Activated CD8-positive, alpha-beta T cell treated with anti-CD3 and anti-CD28 coated beads for 36 hours (primary cell): ENCODE measurements around the gene TTC39C. TPM values are rescaled to one million over a fixed set of nuclear protein-coding genes. Genes with fewer than 3 reads are reported as not detected.
"Not testable (repeated sequence)": the region's sequence is repeated elsewhere in the genome, so short reads cannot be mapped to it uniquely, and the experiment has no call there.

Experiments used
- ATAC-seq: fragments of 200-7000 bp; cut with Tn5 transposase; one replicate; pipeline ENCODE4 v1.10.0; 2021; ENCODE audit warnings: mild to moderate bottlenecking, moderate library complexity
- CTCF ChIA-PET: fragments of 350-600 bp; sonication (Branson Sonifier 250); formaldehyde crosslinking; loops from one replicate; lab custom pipeline; 2021; ENCODE audit warnings: antibody characterized with exemption; lab: Charles Lee
- POLR2A ChIA-PET: fragments of 350-600 bp; sonication (Branson Sonifier 250); formaldehyde crosslinking; loops from one replicate; lab custom pipeline; 2021; ENCODE audit warnings: antibody characterized with exemption; lab: Charles Lee
- DNase-seq: peaks from one replicate; pipeline ENCODE4 v3.0.0-alpha.2; 2020
- H3K27ac Mint-ChIP-seq: one replicate; pipeline ENCODE4 v1.8.0; 2021; ENCODE audit warnings: mild to moderate bottlenecking, mixed read lengths
- H3K27me3 Mint-ChIP-seq: one replicate; pipeline ENCODE4 v1.8.0; 2021; ENCODE audit warnings: mixed read lengths
- H3K36me3 Mint-ChIP-seq: one replicate; pipeline ENCODE4 v1.8.0; 2021; ENCODE audit warnings: low read depth, mixed read lengths
- H3K4me1 Mint-ChIP-seq: one replicate; pipeline ENCODE4 v1.8.0; 2021; ENCODE audit warnings: low read depth, mixed read lengths
- H3K4me3 Mint-ChIP-seq: one replicate; pipeline ENCODE4 v1.8.0; 2021; ENCODE audit warnings: mild to moderate bottlenecking, moderate library complexity, mixed read lengths
- H3K9me3 Mint-ChIP-seq: one replicate; pipeline ENCODE4 v1.8.0; 2021; ENCODE audit warnings: mixed read lengths
- CTCF ChIP-seq: fragments of 200-600 bp; IDR thresholded peaks from one replicate; pipeline ENCODE4 v1.8.0; 2022; ENCODE audit warnings: antibody characterized with exemption, mild to moderate bottlenecking
- intact Hi-C: fragments of 100-400 bp; cut with micrococcal nuclease; formaldehyde crosslinking; loops from one replicate; pipeline ENCODE4 v1.10.0; 2022
- total RNA-seq, 2 experiments: library from RNA; stranded (reverse); gene quantifications; one replicate each; pipeline ENCODE4 v1.2.3, GENCODE V29; 2021

The TTC39C gene
- total RNA-seq, 2 experiments from 2014 or later: 37.9 to 43.0 TPM

- ChIA-PET POLR2A (interaction anchor here (0.8 to 1.0 kb wide), 2 partner anchors 13 to 42 kb away, joined by 3 read pairs; no protein-coding TSS in a partner anchor), CTCF (interaction anchor here (1.3 kb wide), 1 partner anchor 93 kb away, joined by 3 read pairs; no protein-coding TSS in a partner anchor)
- Mint-ChIP-seq H3K4me3 (no peak overlapping the region), H3K4me1 (peaks cover 73% of the 10 kb centered on the region), H3K36me3 (peaks cover 12% of the 10 kb centered on the region), H3K27me3 (no peaks in the 10 kb centered on the region), H3K9me3 (peaks cover 5% of the 10 kb centered on the region), H3K27ac (peak overlapping the region; percentile 82)
- ATAC-seq: no peak
- intact Hi-C loops: no loop called here
- no peak for TF ChIP-seq CTCF
- DNase-seq: no peak
These were observed 42.0 kb downstream of the TTC39C start for GRCh38 chr18:24056506-24056905.

GRCh38 chr18:24057804-24058203 lies 43.2 kb downstream of the TTC39C start:
- ATAC-seq (no peak), DNase-seq (no peak)
- POLR2A ChIA-PET: no interaction called here
- H3K27ac Mint-ChIP-seq: no peak overlapping the region
- no peak for TF ChIP-seq CTCF
- H3K9me3 Mint-ChIP-seq: peaks cover 5% of the 10 kb centered on the region
- H3K27me3 Mint-ChIP-seq: no peaks in the 10 kb centered on the region
- CTCF ChIA-PET: no interaction called here
- intact Hi-C loops: no loop called here
- H3K4me1 Mint-ChIP-seq: peaks cover 72% of the 10 kb centered on the region
- H3K4me3 Mint-ChIP-seq: no peak overlapping the region
- peaks cover 12% of the 10 kb centered on the region for H3K36me3 Mint-ChIP-seq

- POLR2A ChIA-PET, H3K9me3 Mint-ChIP-seq, H3K27ac Mint-ChIP-seq, DNase-seq, H3K27me3 Mint-ChIP-seq, H3K36me3 Mint-ChIP-seq, intact Hi-C loops, ATAC-seq, H3K4me3 Mint-ChIP-seq: not testable (repeated sequence)
- CTCF ChIA-PET: interaction anchor here (0.6 to 1.2 kb wide), 2 partner anchors 85 to 561 kb away, joined by 3 read pairs; no protein-coding TSS in a partner anchor
- H3K4me1 Mint-ChIP-seq: peaks cover 67% of the 10 kb centered on the region
These were observed 44.8 kb downstream of the TTC39C start for GRCh38 chr18:24059385-24059784.

- Mint-ChIP-seq H3K36me3 (peaks cover 17% of the 10 kb centered on the region), H3K27me3 (no peaks in the 10 kb centered on the region), H3K9me3 (peaks cover 5% of the 10 kb centered on the region), H3K4me3 (no peak overlapping the region), H3K27ac (no peak overlapping the region), H3K4me1 (peaks cover 66% of the 10 kb centered on the region)
- intact Hi-C loops: no loop called here
- ATAC-seq (no peak), DNase-seq (no peak)
- CTCF ChIA-PET: interaction anchor here (0.9 kb wide), 1 partner anchor 19 kb away, joined by 3 read pairs; no protein-coding TSS in a partner anchor
- POLR2A ChIA-PET: no interaction called here
- no peak for TF ChIP-seq CTCF
These were observed 46.1 kb downstream of the TTC39C start for GRCh38 chr18:24060644-24061043.

- H3K4me1 Mint-ChIP-seq: peaks cover 56% of the 10 kb centered on the region
- H3K36me3 Mint-ChIP-seq: peaks cover 27% of the 10 kb centered on the region
- DNase-seq (no peak), ATAC-seq (peak; percentile 87)
- no peak overlapping the region for H3K4me3 Mint-ChIP-seq
- H3K9me3 Mint-ChIP-seq: no peaks in the 10 kb centered on the region
- intact Hi-C loops: no loop called here
- H3K27me3 Mint-ChIP-seq: no peaks in the 10 kb centered on the region
- ChIA-PET POLR2A (interaction anchor here (1.6 kb wide), 1 partner anchor 13 kb away, joined by 3 read pairs; no protein-coding TSS in a partner anchor), CTCF (no interaction called here)
- peak overlapping the region; percentile 5 for H3K27ac Mint-ChIP-seq
- no peak for TF ChIP-seq CTCF
These were observed 48.7 kb downstream of the TTC39C start for GRCh38 chr18:24063121-24063731.
